Measurements from ENCODE around the gene MBD2.

- TF ChIP-seq CTCF (conservative IDR thresholded peaks at IDR 0.05 in 1 of 2, IDR thresholded peaks at IDR 0.05 in 1 of 2; ENCODE audit: low read depth in 1 of 2, low read length in 2 of 2), result no peak
- no peak for TF ChIP-seq EZH2 (IDR thresholded peaks at IDR 0.05; ENCODE audit: low read length, missing control alignments)
Observed at GRCh38 chr18:54161267-54161666, 63.2 kb downstream of the MBD2 start.

Measured in fibroblast of lung (primary cell).